HFF-Myc (cell line): ENCODE results near the gene RBM24.
A peak's percentile ranks its signal among the peaks of the same experiment; 100 is the strongest.

Experiments
- DNase-seq: peaks from one replicate; pipeline ENCODE4 v3.0.0-alpha.2; 2011; ENCODE audit warnings: low read depth; ENCODE audit errors: extremely low read depth
- H3K4me3 ChIP-seq: replicated peaks from 2 replicates; pipeline ENCODE4 v1.5.1; 2011; ENCODE audit warnings: low read depth, mild to moderate bottlenecking, control low read depth, low read length
- CTCF ChIP-seq: IDR thresholded peaks from 2 replicates; pipeline ENCODE4 v1.5.1; 2012; ENCODE audit warnings: mild to moderate bottlenecking, low read depth, low read length, control low read depth; ENCODE audit errors: missing control alignments

RBM24 gene

GRCh38 chr6:17334265-17334664 is 53.1 kb downstream of the RBM24 start:
- no peak overlapping the region for H3K4me3 ChIP-seq
- TF ChIP-seq CTCF = no peak
- DNase-seq = no peak

- DNase-seq = peak; percentile 65
- H3K4me3 ChIP-seq = no peak overlapping the region
- no peak for TF ChIP-seq CTCF
Observed at GRCh38 chr6:17336425-17336824, 55.3 kb downstream of the RBM24 start.

- no peak for TF ChIP-seq CTCF
- H3K4me3 ChIP-seq = no peak overlapping the region
- DNase-seq = no peak
Observed at GRCh38 chr6:17339308-17339670, 58.1 kb downstream of the RBM24 start.

- H3K4me3 ChIP-seq = no peak overlapping the region
- no peak for DNase-seq
- TF ChIP-seq CTCF = no peak
Observed at GRCh38 chr6:17341117-17341805, 60.1 kb downstream of the RBM24 start.

- no peak for DNase-seq
- H3K4me3 ChIP-seq = no peak overlapping the region
- no peak for TF ChIP-seq CTCF
Observed at GRCh38 chr6:17341891-17342290, 60.7 kb downstream of the RBM24 start.

- TF ChIP-seq CTCF = no peak
- DNase-seq = no peak
Observed at GRCh38 chr6:17343215-17343614, 62.1 kb downstream of the RBM24 start.

More at GRCh38 chr6:17343215-17343614, 62.1 kb downstream of the RBM24 start:
- H3K4me3 ChIP-seq = no peak overlapping the region
